HEK293 (cell line): ENCODE measurements around the gene GRIN2A.

Source experiments
- CTCF ChIP-seq: fragments of 450-650 bp; formaldehyde crosslinking; IDR thresholded peaks from 2 replicates; pipeline ENCODE4 v1.5.1; 2016; ENCODE audit warnings: missing biosample characterization, missing genetic modification characterization
- EGR2 ChIP-seq: fragments of 450-650 bp; formaldehyde crosslinking; IDR thresholded peaks from 2 replicates; pipeline ENCODE4 v1.5.1; 2016; ENCODE audit warnings: low read depth, missing biosample characterization, missing genetic modification characterization
- TCF7L2 ChIP-seq: IDR thresholded peaks from 2 replicates; pipeline ENCODE4 v1.6.1; 2011; ENCODE audit warnings: low read depth, mild to moderate bottlenecking, inconsistent platforms, low read length, moderate library complexity, borderline replicate concordance
- ZBTB7A ChIP-seq: fragments of 450-650 bp; formaldehyde crosslinking; IDR thresholded peaks from 2 replicates; pipeline ENCODE4 v1.5.1; 2016; ENCODE audit warnings: low read depth, missing biosample characterization, missing genetic modification characterization
- ZNF174 ChIP-seq: fragments of 450-650 bp; formaldehyde crosslinking; IDR thresholded peaks from 2 replicates; pipeline ENCODE4 v1.5.0; 2017; ENCODE audit warnings: missing biosample characterization, mild to moderate bottlenecking, missing genetic modification characterization
- ZNF2 ChIP-seq: fragments of 450-650 bp; formaldehyde crosslinking; IDR thresholded peaks from 2 replicates; pipeline ENCODE4 v1.5.1; 2016; ENCODE audit warnings: missing biosample characterization, missing genetic modification characterization
- ZNF423 ChIP-seq: fragments of 450-650 bp; formaldehyde crosslinking; IDR thresholded peaks from 2 replicates; pipeline ENCODE4 v1.5.1; 2016; ENCODE audit warnings: missing biosample characterization, missing genetic modification characterization
- ZNF518A ChIP-seq: fragments of 450-650 bp; formaldehyde crosslinking; conservative IDR thresholded peaks from 2 replicates; pipeline ENCODE4 v1.5.1; 2016; ENCODE audit warnings: low read depth, missing biosample characterization, missing genetic modification characterization
- ZNF629 ChIP-seq: fragments of 450-650 bp; formaldehyde crosslinking; IDR thresholded peaks from 2 replicates; pipeline ENCODE4 v1.5.1; 2017; ENCODE audit warnings: missing biosample characterization, missing genetic modification characterization
- ZNF747 ChIP-seq: fragments of 450-650 bp; formaldehyde crosslinking; IDR thresholded peaks from 2 replicates; pipeline ENCODE4 v1.5.1; 2016; ENCODE audit warnings: missing biosample characterization, missing genetic modification characterization

- TF ChIP-seq ZNF2 (tag by site-specific recombination) (no peak), CTCF (tag by site-specific recombination) (no peak), ZNF174 (tag by site-specific recombination) (no peak), ZNF629 (tag by site-specific recombination) (no peak), ZNF518A (tag by site-specific recombination) (no peak), ZBTB7A (tag by site-specific recombination) (no peak), ZNF423 (no peak), TCF7L2 (no peak), EGR2 (tag by site-specific recombination) (no peak), ZNF747 (tag by site-specific recombination) (no peak)
These were observed 273.0 kb downstream of the GRIN2A start for GRCh38 chr16:9909072-9909825.
